ENCODE data around the gene SPATA45.

Gene SPATA45

DNA sequence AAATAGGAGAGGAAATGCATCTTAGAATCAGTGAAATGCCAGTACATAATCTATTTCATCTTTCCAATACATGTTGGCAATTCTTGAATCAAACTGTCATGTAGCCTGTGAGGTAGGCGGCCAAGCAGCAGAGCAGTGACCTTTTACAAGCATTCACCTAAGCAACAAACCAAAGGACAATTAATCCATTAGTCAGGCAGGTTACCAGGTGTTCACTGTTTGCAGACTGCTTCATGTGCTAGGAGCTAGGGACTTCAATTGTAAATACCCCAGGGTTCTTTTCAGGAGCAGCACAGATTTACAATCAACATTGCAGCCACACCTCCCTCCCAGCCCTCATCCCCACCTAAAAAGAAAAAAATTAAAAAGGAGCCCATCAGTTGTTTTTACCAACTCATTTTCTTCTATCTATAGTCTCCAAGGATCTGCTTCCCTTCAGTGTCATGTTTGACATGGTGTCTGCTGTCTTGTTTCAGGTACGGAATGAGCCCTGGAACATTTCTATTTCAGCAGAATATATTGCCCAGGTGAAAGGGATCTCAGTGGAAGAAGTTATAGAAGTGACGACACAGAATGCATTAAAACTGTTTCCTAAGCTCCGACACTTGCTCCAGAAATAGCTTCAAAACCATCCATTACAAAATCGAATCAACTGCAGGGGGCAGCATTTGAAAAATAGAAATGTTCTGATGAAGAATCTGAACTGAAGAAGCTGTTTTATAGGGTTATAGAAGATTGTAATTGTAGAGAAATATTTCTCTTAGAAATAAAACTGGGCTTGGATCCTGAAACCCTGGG is 32.7 kb downstream of the SPATA45 start:
- Histone ChIP-seq H3K36me3 (ENCODE audit: insufficient read depth) (no peaks in the 10 kb centered on the region), H3K4me1 (ENCODE audit: low read depth, poor library complexity, severe bottlenecking) (no peaks in the 10 kb centered on the region), H3K4me2 (no peak overlapping the region), H3K4me3 (IDR thresholded peaks at IDR 0.05; ENCODE audit: insufficient read depth, low read depth, low read length) (no peak overlapping the region), H3K79me2 (ENCODE audit: insufficient read depth, low read depth) (no peaks in the 10 kb centered on the region), H3K9ac (no peak overlapping the region), H4K20me1 (ENCODE audit: insufficient read depth) (no peaks in the 10 kb centered on the region), H2AFZ (ENCODE audit: low read depth) (no peak overlapping the region), H3K27me3 (ENCODE audit: insufficient read depth, low read depth) (no peaks in the 10 kb centered on the region), H3K27ac (no peak overlapping the region)
- TF ChIP-seq, protein P1, sequence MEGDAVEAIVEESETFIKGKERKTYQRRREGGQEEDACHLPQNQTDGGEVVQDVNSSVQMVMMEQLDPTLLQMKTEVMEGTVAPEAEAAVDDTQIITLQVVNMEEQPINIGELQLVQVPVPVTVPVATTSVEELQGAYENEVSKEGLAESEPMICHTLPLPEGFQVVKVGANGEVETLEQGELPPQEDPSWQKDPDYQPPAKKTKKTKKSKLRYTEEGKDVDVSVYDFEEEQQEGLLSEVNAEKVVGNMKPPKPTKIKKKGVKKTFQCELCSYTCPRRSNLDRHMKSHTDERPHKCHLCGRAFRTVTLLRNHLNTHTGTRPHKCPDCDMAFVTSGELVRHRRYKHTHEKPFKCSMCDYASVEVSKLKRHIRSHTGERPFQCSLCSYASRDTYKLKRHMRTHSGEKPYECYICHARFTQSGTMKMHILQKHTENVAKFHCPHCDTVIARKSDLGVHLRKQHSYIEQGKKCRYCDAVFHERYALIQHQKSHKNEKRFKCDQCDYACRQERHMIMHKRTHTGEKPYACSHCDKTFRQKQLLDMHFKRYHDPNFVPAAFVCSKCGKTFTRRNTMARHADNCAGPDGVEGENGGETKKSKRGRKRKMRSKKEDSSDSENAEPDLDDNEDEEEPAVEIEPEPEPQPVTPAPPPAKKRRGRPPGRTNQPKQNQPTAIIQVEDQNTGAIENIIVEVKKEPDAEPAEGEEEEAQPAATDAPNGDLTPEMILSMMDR (conservative IDR thresholded peaks at IDR 0.05; ENCODE audit: low read depth, low read length): peak; percentile 53; the same call in 1 of the 2 replicates

DNA sequence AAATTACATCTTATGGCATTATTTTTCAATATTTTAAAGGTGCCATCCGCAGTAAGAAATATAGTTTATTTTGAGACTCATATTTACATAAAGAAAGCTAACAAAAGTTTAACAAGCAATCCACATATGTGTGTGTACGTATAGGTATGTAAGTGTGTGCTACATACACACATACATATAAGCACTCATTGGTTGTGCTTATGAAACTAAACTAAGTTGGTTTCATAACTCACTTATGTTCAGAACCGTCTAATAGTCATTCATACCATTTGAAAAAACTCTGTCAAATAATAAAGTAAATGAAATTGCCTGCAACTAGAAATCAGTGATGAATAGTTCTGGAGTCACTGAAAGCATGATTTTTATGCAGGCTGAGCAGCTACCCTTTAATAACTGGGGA is 41.7 kb downstream of the SPATA45 start:
- Histone ChIP-seq H4K20me1 (ENCODE audit: insufficient read depth) (no peaks in the 10 kb centered on the region), H3K4me1 (ENCODE audit: low read depth, poor library complexity, severe bottlenecking) (no peaks in the 10 kb centered on the region), H3K9ac (no peak overlapping the region), H3K36me3 (ENCODE audit: insufficient read depth) (no peaks in the 10 kb centered on the region), H3K79me2 (ENCODE audit: insufficient read depth, low read depth) (no peaks in the 10 kb centered on the region), H3K27me3 (ENCODE audit: insufficient read depth, low read depth) (no peaks in the 10 kb centered on the region), H3K4me2 (no peak overlapping the region), H3K4me3 (IDR thresholded peaks at IDR 0.05; ENCODE audit: insufficient read depth, low read depth, low read length) (no peak overlapping the region), H2AFZ (ENCODE audit: low read depth) (no peak overlapping the region), H3K27ac (no peak overlapping the region)
- TF ChIP-seq, protein P1 (conservative IDR thresholded peaks at IDR 0.05; ENCODE audit: low read depth, low read length): no peak

DNA sequence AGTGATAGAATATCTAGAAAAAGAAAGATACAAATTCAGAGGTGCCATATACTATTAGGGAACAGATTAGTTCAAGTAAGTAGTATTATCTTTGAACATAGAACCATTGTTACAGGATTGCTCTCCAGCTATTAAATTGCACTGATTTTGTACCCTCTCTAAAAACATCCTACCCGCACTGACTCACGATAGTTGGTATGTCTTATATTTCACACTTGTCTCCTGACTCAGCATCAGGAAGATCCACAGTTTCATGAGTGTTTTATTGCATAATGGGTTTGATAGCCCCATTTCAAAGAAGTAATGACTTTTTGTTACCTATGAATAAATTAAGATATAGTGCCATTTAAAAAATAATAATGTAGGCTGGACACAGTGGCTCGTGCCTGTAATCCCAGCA is 49.8 kb downstream of the SPATA45 start:
- TF ChIP-seq, protein P1 (conservative IDR thresholded peaks at IDR 0.05; ENCODE audit: low read depth, low read length): no peak
- Histone ChIP-seq H3K27ac (no peak overlapping the region), H3K79me2 (ENCODE audit: insufficient read depth, low read depth) (no peaks in the 10 kb centered on the region), H3K36me3 (ENCODE audit: insufficient read depth) (no peaks in the 10 kb centered on the region), H2AFZ (ENCODE audit: low read depth) (no peak overlapping the region), H4K20me1 (ENCODE audit: insufficient read depth) (no peaks in the 10 kb centered on the region), H3K4me1 (ENCODE audit: low read depth, poor library complexity, severe bottlenecking) (peaks cover 12% of the 10 kb centered on the region), H3K9ac (no peak overlapping the region), H3K4me2 (no peak overlapping the region), H3K4me3 (IDR thresholded peaks at IDR 0.05; ENCODE audit: insufficient read depth, low read depth, low read length) (no peak overlapping the region), H3K27me3 (ENCODE audit: insufficient read depth, low read depth) (no peaks in the 10 kb centered on the region)

DNA sequence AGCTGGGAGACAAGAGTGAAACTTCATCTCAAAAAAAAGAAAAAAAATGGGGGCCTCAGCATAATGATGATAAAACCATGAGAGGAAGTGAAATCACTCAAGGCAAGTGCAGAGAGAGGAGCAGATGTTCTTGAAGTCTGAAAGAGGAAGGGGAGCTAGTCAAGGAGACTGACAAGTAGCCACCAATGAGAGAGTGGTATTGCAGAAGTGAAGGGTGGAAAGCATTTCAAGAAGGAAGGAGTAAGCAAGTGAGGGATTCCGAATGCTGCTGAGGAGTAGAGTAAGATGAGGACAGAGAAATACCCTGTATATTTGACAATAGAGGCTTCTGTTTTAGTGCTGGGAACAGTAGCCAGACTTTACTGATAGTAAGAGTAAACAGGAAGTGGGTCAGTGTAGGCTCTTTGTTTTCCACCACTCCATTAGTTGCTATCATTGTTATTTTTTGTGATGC is 52.9 kb downstream of the SPATA45 start:
- Histone ChIP-seq H3K9ac (no peak overlapping the region), H3K79me2 (ENCODE audit: insufficient read depth, low read depth) (no peaks in the 10 kb centered on the region), H3K4me1 (ENCODE audit: low read depth, poor library complexity, severe bottlenecking) (peaks cover 26% of the 10 kb centered on the region), H3K4me2 (peak overlapping the region; percentile 1; the same call in 1 of the 2 replicates), H3K27me3 (ENCODE audit: insufficient read depth, low read depth) (no peaks in the 10 kb centered on the region), H2AFZ (ENCODE audit: low read depth) (no peak overlapping the region), H3K4me3 (IDR thresholded peaks at IDR 0.05; ENCODE audit: insufficient read depth, low read depth, low read length) (no peak overlapping the region), H3K27ac (peak overlapping the region; percentile 12; the same call in 1 of the 2 replicates), H3K36me3 (ENCODE audit: insufficient read depth) (no peaks in the 10 kb centered on the region), H4K20me1 (ENCODE audit: insufficient read depth) (no peaks in the 10 kb centered on the region)
- TF ChIP-seq, protein P1 (conservative IDR thresholded peaks at IDR 0.05; ENCODE audit: low read depth, low read length): no peak

Data from KMS-11 (cell line).